ENCODE results near the gene PRMT3. TPM values are rescaled to one million over a fixed set of nuclear protein-coding genes. Genes with fewer than 3 reads are reported as not detected.
"Not testable (repeated sequence)": the region's sequence is repeated elsewhere in the genome, so short reads cannot be mapped to it uniquely, and the experiment has no call there.

The PRMT3 gene
- total RNA-seq, 2 donors from 2014 or later, result 12.1 to 12.5 TPM

DNA sequence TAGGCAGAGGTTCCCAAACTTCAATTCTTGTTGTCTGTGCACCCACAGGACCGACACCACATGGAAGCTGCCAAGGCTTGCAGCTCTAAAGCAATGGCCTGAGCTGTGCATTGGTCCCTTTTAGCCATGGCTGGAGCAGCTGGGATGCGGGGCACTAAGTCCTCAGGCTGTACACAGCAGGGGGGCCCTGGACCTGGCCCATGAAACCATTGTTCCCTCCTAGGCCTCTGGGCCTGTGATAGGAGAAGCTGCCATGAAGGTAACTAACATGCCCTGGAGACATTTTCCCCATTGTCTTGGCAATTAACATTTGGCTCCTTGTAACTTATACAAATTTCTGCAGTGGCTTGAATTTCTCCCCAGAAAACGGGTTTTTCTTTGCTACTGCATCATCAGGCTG lies 168.3 kb downstream of the PRMT3 start:
- ATAC-seq, result no peak
- intact Hi-C loops (cut with DNase I), result no loop called here
- DNase-seq, result no peak

DNA sequence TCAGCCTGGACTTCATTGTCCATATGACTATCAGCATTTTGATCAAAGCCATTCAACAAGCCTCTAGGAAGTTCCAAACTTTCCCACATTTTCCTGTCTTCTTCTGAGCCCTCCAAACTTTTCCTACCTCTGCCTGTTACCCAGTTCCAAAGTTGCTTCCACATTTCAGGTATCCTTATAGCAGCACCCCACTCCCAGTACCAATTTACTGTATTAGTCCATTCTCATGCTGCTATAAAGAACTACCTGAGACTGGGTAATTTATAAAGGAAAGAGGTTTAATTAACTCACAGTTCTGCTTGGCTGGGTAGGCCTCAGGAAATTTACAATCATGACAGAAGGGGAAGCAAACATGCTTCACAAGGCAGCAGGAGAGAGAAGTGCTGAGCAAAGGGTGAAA lies 168.9 kb downstream of the PRMT3 start:
- DNase-seq; intact Hi-C loops (cut with DNase I); ATAC-seq: not testable (repeated sequence)

DNA sequence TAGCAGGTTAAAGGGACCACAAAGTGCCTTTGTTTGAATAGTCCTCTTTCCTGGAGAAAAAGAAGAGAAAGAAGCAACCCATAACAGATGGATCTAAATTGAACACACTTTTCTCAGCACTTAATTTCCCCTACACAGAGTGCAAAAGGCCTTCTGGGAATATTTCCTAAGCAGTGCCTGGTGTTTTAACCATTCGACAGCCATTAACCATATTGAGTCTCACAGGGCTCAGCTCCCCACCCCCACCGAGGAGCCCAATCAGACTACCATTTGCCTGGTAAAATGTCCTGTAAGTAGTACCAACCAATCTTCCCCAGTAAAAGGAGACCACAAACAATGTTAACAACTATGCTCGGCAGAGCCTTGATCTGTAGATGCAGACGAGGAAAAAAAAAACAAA lies 171.2 kb downstream of the PRMT3 start:
- no peak for DNase-seq
- intact Hi-C loops (cut with DNase I), result no loop called here

More for the DNA sequence above, 171.2 kb downstream of the PRMT3 start:
- no peak for ATAC-seq

Other genes with a start within 250 kb of the PRMT3 start
- gene DBX1, start 227.2 kb upstream of the PRMT3 start, total RNA-seq, result not detected
- gene HTATIP2, start 24.0 kb upstream of the PRMT3 start, total RNA-seq, result 10 to 100 TPM; 17.5 to 22.0 TPM
- under 1 TPM in 1 of 2 donors, not detected in 1; 0.16 TPM for gene SLC6A5, start 211.9 kb downstream of the PRMT3 start, total RNA-seq

All from left cardiac atrium (tissue), 4 donors.